Cardiac fibroblast (primary cell): Measurements from ENCODE around the gene HHAT.

Source experiments
- DNase-seq, 2 donors: peaks; one replicate each; pipeline versions ENCODE4 v3.0.0 to v3.0.0-alpha.2; 2010; ENCODE audit warnings: low read depth in 2 of 2
- H3K4me3 ChIP-seq, 2 donors: replicated peaks in 1 of 2; 1 replicate in 1 of 2; 2 replicates in 1 of 2; pipeline ENCODE4 v1.5.1; 2011; ENCODE audit warnings: low read depth in 2 of 2, low read length in 2 of 2, mild to moderate bottlenecking in 2 of 2, moderate library complexity in 1 of 2
- TF ChIP-seq, protein P1 (sequence below): IDR thresholded peaks from one replicate; pipeline ENCODE4 v1.5.1; 2011; ENCODE audit warnings: low read depth, mild to moderate bottlenecking, low read length, inconsistent platforms

Gene HHAT

DNA sequence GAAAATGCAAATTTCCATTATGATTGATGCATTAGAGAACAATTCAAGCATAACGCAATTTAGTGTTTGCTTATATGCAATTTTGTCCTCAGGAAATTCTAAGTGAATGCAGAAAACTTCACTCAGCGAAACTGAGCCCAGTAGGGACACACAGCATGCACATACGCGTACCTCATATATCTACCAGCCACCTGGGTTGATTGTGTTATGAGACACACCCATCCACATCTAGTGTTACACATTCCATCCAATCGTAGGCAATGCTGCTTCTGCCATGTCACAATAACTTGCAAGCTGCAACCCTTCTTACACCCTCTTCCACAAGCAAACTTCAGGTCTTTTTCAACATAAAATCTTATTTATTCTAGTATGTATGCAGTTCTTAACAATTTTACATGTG, 312.9 kb downstream of the HHAT start:
- TF ChIP-seq, protein P1, sequence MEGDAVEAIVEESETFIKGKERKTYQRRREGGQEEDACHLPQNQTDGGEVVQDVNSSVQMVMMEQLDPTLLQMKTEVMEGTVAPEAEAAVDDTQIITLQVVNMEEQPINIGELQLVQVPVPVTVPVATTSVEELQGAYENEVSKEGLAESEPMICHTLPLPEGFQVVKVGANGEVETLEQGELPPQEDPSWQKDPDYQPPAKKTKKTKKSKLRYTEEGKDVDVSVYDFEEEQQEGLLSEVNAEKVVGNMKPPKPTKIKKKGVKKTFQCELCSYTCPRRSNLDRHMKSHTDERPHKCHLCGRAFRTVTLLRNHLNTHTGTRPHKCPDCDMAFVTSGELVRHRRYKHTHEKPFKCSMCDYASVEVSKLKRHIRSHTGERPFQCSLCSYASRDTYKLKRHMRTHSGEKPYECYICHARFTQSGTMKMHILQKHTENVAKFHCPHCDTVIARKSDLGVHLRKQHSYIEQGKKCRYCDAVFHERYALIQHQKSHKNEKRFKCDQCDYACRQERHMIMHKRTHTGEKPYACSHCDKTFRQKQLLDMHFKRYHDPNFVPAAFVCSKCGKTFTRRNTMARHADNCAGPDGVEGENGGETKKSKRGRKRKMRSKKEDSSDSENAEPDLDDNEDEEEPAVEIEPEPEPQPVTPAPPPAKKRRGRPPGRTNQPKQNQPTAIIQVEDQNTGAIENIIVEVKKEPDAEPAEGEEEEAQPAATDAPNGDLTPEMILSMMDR, result no peak
- no peak overlapping the region for H3K4me3 ChIP-seq
- DNase-seq, result no peak

DNA sequence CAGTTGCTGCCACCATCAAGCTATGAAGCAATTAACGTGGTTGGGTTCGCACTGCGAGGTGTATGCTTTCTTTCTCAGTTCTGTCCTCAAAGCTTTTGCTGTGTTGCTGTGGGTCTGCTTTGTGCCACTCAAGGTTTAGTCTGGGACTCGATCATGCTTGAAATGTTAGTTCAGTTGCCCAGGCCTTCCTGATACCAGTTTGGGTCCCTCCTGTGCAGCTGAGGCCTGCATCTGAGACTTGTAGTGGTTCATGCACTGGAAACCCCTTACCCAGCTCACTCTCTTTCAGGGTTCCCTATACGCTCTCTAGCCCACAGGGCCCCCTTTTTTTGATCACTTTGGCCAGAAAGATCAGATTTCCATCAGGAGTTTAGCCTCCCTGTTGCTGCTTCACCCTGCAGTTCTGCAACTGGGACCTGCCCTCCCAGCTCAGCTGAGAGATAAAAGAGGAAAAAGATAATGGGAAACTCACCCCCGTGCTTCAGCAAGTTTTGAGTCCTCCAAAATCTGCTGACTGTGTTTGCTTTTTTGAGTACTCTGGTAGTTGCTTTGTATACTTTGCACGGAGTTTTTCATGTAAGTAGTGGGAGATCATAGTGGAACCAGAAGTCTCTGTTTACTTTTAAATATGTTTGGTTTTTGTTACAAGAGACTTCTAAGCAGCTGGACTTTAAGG, 317.0 kb downstream of the HHAT start:
- TF ChIP-seq, protein P1, result no peak
- H3K4me3 ChIP-seq, result no peak overlapping the region
- DNase-seq, result no peak

GRCh38 chr1:210646258-210646616, 317.5 kb downstream of the HHAT start:
- TF ChIP-seq, protein P1, result no peak
- H3K4me3 ChIP-seq, result no peak overlapping the region
- no peak for DNase-seq

GRCh38 chr1:210647406-210648333, 319.0 kb downstream of the HHAT start:
- TF ChIP-seq, protein P1, result no peak
- H3K4me3 ChIP-seq, result no peak overlapping the region
- peak; percentile 8 to 14 for DNase-seq

- H3K4me3 ChIP-seq, result no peak overlapping the region
- TF ChIP-seq, protein P1, result no peak
- DNase-seq, result no peak
These were observed 320.0 kb downstream of the HHAT start for GRCh38 chr1:210648588-210649269.

GRCh38 chr1:210650403-210650802, 321.7 kb downstream of the HHAT start:
- no peak for DNase-seq
- H3K4me3 ChIP-seq, result no peak overlapping the region
- TF ChIP-seq, protein P1, result no peak
